Prostate gland (tissue), 2 donors: ENCODE measurements around the gene JDP2.

Experiments
- POLR2A ChIP-seq: fragments of 450-650 bp; IDR thresholded peaks from one replicate; pipeline ENCODE4 v1.6.1; 2016; ENCODE audit warnings: antibody characterized with exemption, mild to moderate bottlenecking
- POLR2AphosphoS5 ChIP-seq: sonication (generic); formaldehyde crosslinking; IDR thresholded peaks from one replicate; pipeline ENCODE4 v1.6.1; 2017; ENCODE audit warnings: antibody characterized with exemption
- TF ChIP-seq, protein P1 (sequence below), 4 experiments: fragments of 200-600 bp in 2 of 4; fragments of 450-650 bp in 2 of 4; sonication (generic) in 2 of 4; IDR thresholded peaks; 1 replicate in 3 of 4; 2 replicates in 1 of 4; pipeline ENCODE4 v1.5.1; 2016 to 2019; ENCODE audit warnings: antibody characterized with exemption in 4 of 4, mild to moderate bottlenecking in 2 of 4, moderate library complexity in 2 of 4

DNA sequence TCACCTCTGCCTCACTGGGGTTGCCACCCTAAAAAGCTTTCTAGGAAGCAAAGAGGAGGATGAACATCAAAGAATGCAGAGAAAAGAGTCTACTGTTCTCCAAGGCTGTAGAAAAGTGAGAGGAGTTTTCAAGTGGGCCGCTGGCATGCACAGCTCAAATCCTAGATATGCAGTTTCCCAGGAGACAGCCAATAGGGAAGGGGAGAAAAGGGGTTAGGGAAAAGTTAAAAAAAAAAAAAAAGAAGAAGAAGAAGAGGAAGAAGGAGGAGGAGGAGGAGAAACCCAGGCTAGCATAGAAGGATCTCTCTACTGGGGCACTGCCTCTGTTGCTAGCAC is 95.1 kb downstream of the JDP2 start:
- TF ChIP-seq POLR2AphosphoS5 (no peak), POLR2A (no peak)
- TF ChIP-seq, protein P1, sequence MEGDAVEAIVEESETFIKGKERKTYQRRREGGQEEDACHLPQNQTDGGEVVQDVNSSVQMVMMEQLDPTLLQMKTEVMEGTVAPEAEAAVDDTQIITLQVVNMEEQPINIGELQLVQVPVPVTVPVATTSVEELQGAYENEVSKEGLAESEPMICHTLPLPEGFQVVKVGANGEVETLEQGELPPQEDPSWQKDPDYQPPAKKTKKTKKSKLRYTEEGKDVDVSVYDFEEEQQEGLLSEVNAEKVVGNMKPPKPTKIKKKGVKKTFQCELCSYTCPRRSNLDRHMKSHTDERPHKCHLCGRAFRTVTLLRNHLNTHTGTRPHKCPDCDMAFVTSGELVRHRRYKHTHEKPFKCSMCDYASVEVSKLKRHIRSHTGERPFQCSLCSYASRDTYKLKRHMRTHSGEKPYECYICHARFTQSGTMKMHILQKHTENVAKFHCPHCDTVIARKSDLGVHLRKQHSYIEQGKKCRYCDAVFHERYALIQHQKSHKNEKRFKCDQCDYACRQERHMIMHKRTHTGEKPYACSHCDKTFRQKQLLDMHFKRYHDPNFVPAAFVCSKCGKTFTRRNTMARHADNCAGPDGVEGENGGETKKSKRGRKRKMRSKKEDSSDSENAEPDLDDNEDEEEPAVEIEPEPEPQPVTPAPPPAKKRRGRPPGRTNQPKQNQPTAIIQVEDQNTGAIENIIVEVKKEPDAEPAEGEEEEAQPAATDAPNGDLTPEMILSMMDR (IDR thresholded peaks at IDR 0.05) = no peak
